ENCODE results near the gene OBSCN.
"Not testable (repeated sequence)": the region's sequence is repeated elsewhere in the genome, so short reads cannot be mapped to it uniquely, and the experiment has no call there.

Gene OBSCN

GRCh38 chr1:228238007-228238406 lies 30.2 kb downstream of the OBSCN start:
- H3K36me3 ChIP-seq (ENCODE audit: control insufficient read depth, insufficient read depth, low read length) = no peaks in the 10 kb centered on the region
- no peaks in the 10 kb centered on the region for H3K9me3 ChIP-seq (ENCODE audit: control insufficient read depth, low read length)

GRCh38 chr1:228238461-228238860 lies 30.6 kb downstream of the OBSCN start:
- H3K27me3 ChIP-seq (ENCODE audit: control insufficient read depth, insufficient read depth, low read length) = no peaks in the 10 kb centered on the region
- H3K4me1 ChIP-seq (ENCODE audit: control insufficient read depth, insufficient read depth, low read length) = no peaks in the 10 kb centered on the region
- no peaks in the 10 kb centered on the region for H3K9me3 ChIP-seq (ENCODE audit: control insufficient read depth, low read length)
- H3K9ac ChIP-seq (ENCODE audit: low read length) = no peak overlapping the region
- H3K36me3 ChIP-seq (ENCODE audit: control insufficient read depth, insufficient read depth, low read length) = no peaks in the 10 kb centered on the region
- no peak overlapping the region for H3K4me3 ChIP-seq (ENCODE audit: low read length)

More at GRCh38 chr1:228238007-228238406, 30.2 kb downstream of the OBSCN start:
- Histone ChIP-seq H3K4me1 (ENCODE audit: control insufficient read depth, insufficient read depth, low read length) (no peaks in the 10 kb centered on the region), H3K27me3 (ENCODE audit: control insufficient read depth, insufficient read depth, low read length) (no peaks in the 10 kb centered on the region), H3K4me3 (ENCODE audit: low read length) (no peak overlapping the region), H3K9ac (ENCODE audit: low read length) (no peak overlapping the region)

- no peaks in the 10 kb centered on the region for H3K9me3 ChIP-seq (ENCODE audit: control insufficient read depth, low read length)
- H3K9ac ChIP-seq (ENCODE audit: low read length) = no peak overlapping the region
- H3K27me3 ChIP-seq (ENCODE audit: control insufficient read depth, insufficient read depth, low read length) = no peaks in the 10 kb centered on the region
- no peaks in the 10 kb centered on the region for H3K36me3 ChIP-seq (ENCODE audit: control insufficient read depth, insufficient read depth, low read length)
- no peaks in the 10 kb centered on the region for H3K4me1 ChIP-seq (ENCODE audit: control insufficient read depth, insufficient read depth, low read length)
- H3K4me3 ChIP-seq (ENCODE audit: low read length) = no peak overlapping the region
Observed at GRCh38 chr1:228240411-228241240, 32.8 kb downstream of the OBSCN start.

- H3K4me1 ChIP-seq (ENCODE audit: control insufficient read depth, insufficient read depth, low read length) = no peaks in the 10 kb centered on the region
- no peak overlapping the region for H3K9ac ChIP-seq (ENCODE audit: low read length)
- H3K9me3 ChIP-seq (ENCODE audit: control insufficient read depth, low read length) = no peaks in the 10 kb centered on the region
- no peak overlapping the region for H3K4me3 ChIP-seq (ENCODE audit: low read length)
- no peaks in the 10 kb centered on the region for H3K27me3 ChIP-seq (ENCODE audit: control insufficient read depth, insufficient read depth, low read length)
- no peaks in the 10 kb centered on the region for H3K36me3 ChIP-seq (ENCODE audit: control insufficient read depth, insufficient read depth, low read length)
Observed at GRCh38 chr1:228241259-228241658, 33.4 kb downstream of the OBSCN start.

GRCh38 chr1:228242409-228242808 lies 34.6 kb downstream of the OBSCN start:
- H3K27me3 ChIP-seq (ENCODE audit: control insufficient read depth, insufficient read depth, low read length) = no peaks in the 10 kb centered on the region
- H3K4me1 ChIP-seq (ENCODE audit: control insufficient read depth, insufficient read depth, low read length) = no peaks in the 10 kb centered on the region
- no peak overlapping the region for H3K4me3 ChIP-seq (ENCODE audit: low read length)
- H3K36me3 ChIP-seq (ENCODE audit: control insufficient read depth, insufficient read depth, low read length) = no peaks in the 10 kb centered on the region
- no peaks in the 10 kb centered on the region for H3K9me3 ChIP-seq (ENCODE audit: control insufficient read depth, low read length)
- no peak overlapping the region for H3K9ac ChIP-seq (ENCODE audit: low read length)

GRCh38 chr1:228243093-228243492 lies 35.2 kb downstream of the OBSCN start:
- Histone ChIP-seq H3K9me3 (ENCODE audit: control insufficient read depth, low read length) (no peaks in the 10 kb centered on the region), H3K36me3 (ENCODE audit: control insufficient read depth, insufficient read depth, low read length) (no peaks in the 10 kb centered on the region), H3K27me3 (ENCODE audit: control insufficient read depth, insufficient read depth, low read length) (no peaks in the 10 kb centered on the region), H3K9ac (ENCODE audit: low read length) (no peak overlapping the region), H3K4me1 (ENCODE audit: control insufficient read depth, insufficient read depth, low read length) (no peaks in the 10 kb centered on the region), H3K4me3 (ENCODE audit: low read length) (no peak overlapping the region)

- H3K9me3 ChIP-seq (ENCODE audit: control insufficient read depth, low read length); H3K9ac ChIP-seq (ENCODE audit: low read length); H3K27me3 ChIP-seq (ENCODE audit: control insufficient read depth, insufficient read depth, low read length); H3K36me3 ChIP-seq (ENCODE audit: control insufficient read depth, insufficient read depth, low read length); H3K4me3 ChIP-seq (ENCODE audit: low read length); H3K4me1 ChIP-seq (ENCODE audit: control insufficient read depth, insufficient read depth, low read length): not testable (repeated sequence)
Observed at GRCh38 chr1:228243989-228244388, 36.1 kb downstream of the OBSCN start.

GRCh38 chr1:228245111-228245510 lies 37.3 kb downstream of the OBSCN start:
- no peaks in the 10 kb centered on the region for H3K27me3 ChIP-seq (ENCODE audit: control insufficient read depth, insufficient read depth, low read length)
- H3K36me3 ChIP-seq (ENCODE audit: control insufficient read depth, insufficient read depth, low read length) = no peaks in the 10 kb centered on the region
- H3K9ac ChIP-seq (ENCODE audit: low read length) = no peak overlapping the region
- no peak overlapping the region for H3K4me3 ChIP-seq (ENCODE audit: low read length)
- no peaks in the 10 kb centered on the region for H3K9me3 ChIP-seq (ENCODE audit: control insufficient read depth, low read length)
- no peaks in the 10 kb centered on the region for H3K4me1 ChIP-seq (ENCODE audit: control insufficient read depth, insufficient read depth, low read length)

- no peaks in the 10 kb centered on the region for H3K27me3 ChIP-seq (ENCODE audit: control insufficient read depth, insufficient read depth, low read length)
- no peaks in the 10 kb centered on the region for H3K4me1 ChIP-seq (ENCODE audit: control insufficient read depth, insufficient read depth, low read length)
- no peaks in the 10 kb centered on the region for H3K9me3 ChIP-seq (ENCODE audit: control insufficient read depth, low read length)
- H3K9ac ChIP-seq (ENCODE audit: low read length) = no peak overlapping the region
- no peak overlapping the region for H3K4me3 ChIP-seq (ENCODE audit: low read length)
- no peaks in the 10 kb centered on the region for H3K36me3 ChIP-seq (ENCODE audit: control insufficient read depth, insufficient read depth, low read length)
Observed at GRCh38 chr1:228246216-228246900, 38.5 kb downstream of the OBSCN start.

GRCh38 chr1:228249513-228250305 lies 41.9 kb downstream of the OBSCN start:
- H3K4me3 ChIP-seq (ENCODE audit: low read length) = no peak overlapping the region
- H3K9ac ChIP-seq (ENCODE audit: low read length) = no peak overlapping the region
- no peaks in the 10 kb centered on the region for H3K9me3 ChIP-seq (ENCODE audit: control insufficient read depth, low read length)
- H3K27me3 ChIP-seq (ENCODE audit: control insufficient read depth, insufficient read depth, low read length) = no peaks in the 10 kb centered on the region
- H3K4me1 ChIP-seq (ENCODE audit: control insufficient read depth, insufficient read depth, low read length) = no peaks in the 10 kb centered on the region
- H3K36me3 ChIP-seq (ENCODE audit: control insufficient read depth, insufficient read depth, low read length) = no peaks in the 10 kb centered on the region

GRCh38 chr1:228252476-228252875 lies 44.6 kb downstream of the OBSCN start:
- not testable (repeated sequence) for H3K9ac ChIP-seq (ENCODE audit: low read length); H3K4me1 ChIP-seq (ENCODE audit: control insufficient read depth, insufficient read depth, low read length); H3K4me3 ChIP-seq (ENCODE audit: low read length); H3K36me3 ChIP-seq (ENCODE audit: control insufficient read depth, insufficient read depth, low read length); H3K9me3 ChIP-seq (ENCODE audit: control insufficient read depth, low read length); H3K27me3 ChIP-seq (ENCODE audit: control insufficient read depth, insufficient read depth, low read length)
